HL-60/S4 treated with retinoic acid at 250 ng/mL for 4 days and 3 days (cell line): ENCODE results near the gene ASGR1.
"Not testable (repeated sequence)": the region's sequence is repeated elsewhere in the genome, so short reads cannot be mapped to it uniquely, and the experiment has no call there.

Source experiments
- in situ Hi-C: fragments of 300-500 bp; cut with MboI; formaldehyde crosslinking; loops from 2 replicates; pipeline ENCODE4 v1.7.0; 2022; ENCODE audit warnings: low sequenced_read_pairs

ASGR1 gene

GRCh38 chr17:7129311-7129710 lies 49.9 kb downstream of the ASGR1 start:
- in situ Hi-C loops = no loop called here

GRCh38 chr17:7128160-7128559 lies 51.0 kb downstream of the ASGR1 start:
- in situ Hi-C loops = no loop called here

GRCh38 chr17:7127501-7127900 lies 51.7 kb downstream of the ASGR1 start:
- in situ Hi-C loops = not testable (repeated sequence)

GRCh38 chr17:7126386-7126785 lies 52.8 kb downstream of the ASGR1 start:
- in situ Hi-C loops = not testable (repeated sequence)

- in situ Hi-C loops = no loop called here
Measured at GRCh38 chr17:7124923-7125322, 54.2 kb downstream of the ASGR1 start.

- in situ Hi-C loops = no loop called here
Measured at GRCh38 chr17:7123844-7124243, 55.3 kb downstream of the ASGR1 start.
